Stimulated activated CD4-positive, alpha-beta T cell treated with anti-CD3 and anti-CD28 coated beads, TNF-alpha, amount 100 ng/mL, for 48 hours (primary cell): ENCODE measurements around the gene METTL14.

Experiments used
- DNase-seq, 3 donors: peaks; one replicate each; pipeline ENCODE4 v3.0.0-alpha.2; 2020; ENCODE audit warnings: low read depth in 3 of 3

METTL14 gene

DNA sequence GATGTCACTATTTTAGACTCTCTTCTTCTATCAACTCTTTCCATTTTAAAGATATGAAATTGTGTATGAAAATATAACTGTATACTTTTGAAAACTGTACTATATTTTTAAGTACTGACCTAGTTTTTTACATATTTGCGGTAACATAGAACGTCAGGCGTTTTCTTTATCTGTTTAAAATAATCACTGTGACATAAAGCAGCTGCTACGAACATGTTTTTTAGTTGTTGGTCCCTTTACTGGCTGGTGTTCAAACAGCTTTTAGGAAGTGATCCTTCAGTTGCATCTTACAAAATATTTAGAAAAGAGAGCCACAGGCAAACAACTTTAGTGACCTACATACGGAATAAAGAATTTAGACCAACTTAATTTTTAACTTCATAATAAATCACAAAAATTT, 73.1 kb downstream of the METTL14 start:
- no peak for DNase-seq

- no peak for DNase-seq
These were observed 74.3 kb downstream of the METTL14 start for GRCh38 chr4:118759481-118759880.

DNA sequence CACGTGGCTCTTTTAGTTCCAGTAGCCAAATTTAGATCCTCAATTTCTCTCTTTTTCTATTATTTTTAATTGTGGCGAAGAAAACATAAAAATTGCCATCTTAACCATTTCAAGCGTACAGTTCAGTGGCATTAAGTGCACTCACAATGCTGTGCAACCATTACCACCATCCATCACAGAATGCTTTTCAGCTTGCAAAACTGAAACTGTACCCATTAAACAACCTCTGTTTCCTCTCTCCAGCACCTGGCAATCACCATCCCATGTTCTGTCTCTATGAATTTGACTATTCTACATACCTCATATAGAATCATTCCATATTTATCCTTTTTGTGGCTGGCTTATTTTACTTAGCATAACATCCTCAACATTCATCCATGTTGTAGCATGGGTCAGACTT, 74.9 kb downstream of the METTL14 start:
- no peak for DNase-seq

DNA sequence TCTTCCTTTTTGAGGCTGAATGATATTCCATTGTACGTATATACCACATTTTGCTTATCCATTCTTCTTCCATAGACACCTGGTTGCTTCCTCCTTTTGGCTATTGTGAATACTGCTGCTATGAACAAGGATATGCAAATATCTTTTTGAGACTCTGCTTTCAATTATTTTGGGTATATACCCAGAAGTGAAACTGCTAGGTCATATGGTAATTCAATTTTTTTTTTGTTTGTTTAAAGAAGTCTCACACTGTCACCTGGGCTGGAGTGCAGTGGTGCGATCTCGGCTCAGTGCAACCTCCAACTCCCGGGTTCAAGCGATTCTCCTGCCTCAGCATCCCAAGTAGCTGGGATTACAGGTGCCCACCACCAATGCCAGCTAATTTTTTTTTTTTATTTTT, 75.3 kb downstream of the METTL14 start:
- DNase-seq, result no peak

DNA sequence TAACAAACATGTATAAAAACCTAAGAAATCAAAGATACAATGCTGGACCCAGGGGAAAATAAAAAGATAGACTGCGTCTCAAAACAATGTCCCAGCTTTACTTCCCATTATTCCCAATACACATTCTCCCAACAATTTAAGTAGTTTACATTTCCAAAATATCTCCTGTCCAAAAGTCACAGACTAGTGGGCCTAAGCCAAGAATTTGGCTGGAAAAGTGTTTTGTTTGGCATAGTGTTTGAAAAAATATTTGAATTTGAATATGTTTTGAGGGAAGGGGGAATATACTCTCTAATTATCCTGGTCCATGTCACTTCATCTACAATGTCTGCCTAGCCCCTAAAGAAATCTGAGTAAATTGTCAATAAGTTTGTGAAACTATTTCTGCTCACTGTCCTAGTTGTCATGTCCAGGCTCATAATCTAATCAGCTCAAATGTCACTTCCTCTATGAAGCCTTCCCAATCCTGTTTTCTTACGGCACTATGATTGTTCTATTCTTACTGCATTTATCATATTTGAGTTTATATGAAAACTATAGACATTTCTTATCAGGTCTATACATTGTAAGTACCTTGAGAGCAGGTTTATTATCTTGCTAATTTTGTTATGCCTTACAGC, 76.3 kb downstream of the METTL14 start:
- no peak for DNase-seq

DNA sequence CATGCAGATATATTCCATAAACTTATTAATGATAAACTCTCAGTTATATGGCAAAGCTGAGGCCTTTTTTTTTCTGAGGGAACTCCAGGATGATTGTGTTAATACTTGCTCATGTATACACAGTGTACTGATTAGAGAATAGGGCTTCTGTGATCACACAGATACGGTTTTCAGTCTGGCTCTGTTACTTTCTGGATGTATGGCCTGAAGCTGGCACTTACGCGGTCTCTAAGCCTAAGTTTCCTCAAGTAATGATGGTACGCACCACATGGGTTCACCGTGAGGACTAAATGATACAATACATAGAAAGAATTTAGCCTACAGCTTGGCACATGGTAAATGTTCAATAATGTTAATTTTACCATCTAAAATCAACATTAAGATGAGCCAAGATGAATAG, 77.0 kb downstream of the METTL14 start:
- DNase-seq, result no peak

GRCh38 chr4:118762730-118763477, 77.7 kb downstream of the METTL14 start:
- no peak for DNase-seq
